GM13976 (cell line): ENCODE measurements around the gene CARD18.

ENCODE experiments used
- DNase-seq: peaks from one replicate; pipeline ENCODE4 v3.0.0; 2012; ENCODE audit warnings: low spot score
- CTCF ChIP-seq: IDR thresholded peaks from 2 replicates; pipeline ENCODE4 v1.5.1; 2012; ENCODE audit warnings: borderline replicate concordance, mild to moderate bottlenecking; ENCODE audit not compliant: insufficient read depth; ENCODE audit errors: extremely low read depth, missing control alignments, control extremely low read depth
- in situ Hi-C: fragments of 300-500 bp; cut with MboI; formaldehyde crosslinking; loops from one replicate; pipeline ENCODE4 v1.12.0; 2022; ENCODE audit warnings: low sequenced_read_pairs, mixed read lengths, inconsistent platforms; ENCODE audit not compliant: unreplicated experiment

Gene CARD18, protein sequence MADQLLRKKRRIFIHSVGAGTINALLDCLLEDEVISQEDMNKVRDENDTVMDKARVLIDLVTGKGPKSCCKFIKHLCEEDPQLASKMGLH

GRCh38 chr11:105139669-105140068 lies at the start of gene CARD18:
Gene CARD18 (minus strand): TSS chr11:105139769. CDS start chr11:105139726, 43 bp downstream.
- DNase-seq = no peak
- TF ChIP-seq CTCF = no peak
- in situ Hi-C loops = no loop called here

DNA sequence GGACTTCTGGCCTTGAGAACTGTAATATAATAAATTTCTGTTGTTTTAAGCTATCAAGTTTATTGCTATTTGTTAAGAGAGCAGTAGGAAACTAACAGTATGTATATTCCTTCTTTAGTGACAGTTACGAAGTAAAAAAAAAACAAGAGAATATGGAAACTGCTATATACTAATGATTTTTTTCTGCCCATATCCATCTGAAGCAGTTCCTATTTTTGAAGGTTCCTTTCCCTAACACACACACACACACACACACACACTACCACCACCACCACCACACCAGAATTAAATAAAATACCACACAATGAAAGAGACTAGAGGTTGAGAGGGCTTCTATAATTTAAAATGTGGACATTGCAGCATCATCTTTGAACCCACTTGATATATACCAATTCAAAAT lies 44.4 kb upstream of the CARD18 start:
- DNase-seq = no peak
- in situ Hi-C loops = no loop called here
- TF ChIP-seq CTCF = no peak

DNA sequence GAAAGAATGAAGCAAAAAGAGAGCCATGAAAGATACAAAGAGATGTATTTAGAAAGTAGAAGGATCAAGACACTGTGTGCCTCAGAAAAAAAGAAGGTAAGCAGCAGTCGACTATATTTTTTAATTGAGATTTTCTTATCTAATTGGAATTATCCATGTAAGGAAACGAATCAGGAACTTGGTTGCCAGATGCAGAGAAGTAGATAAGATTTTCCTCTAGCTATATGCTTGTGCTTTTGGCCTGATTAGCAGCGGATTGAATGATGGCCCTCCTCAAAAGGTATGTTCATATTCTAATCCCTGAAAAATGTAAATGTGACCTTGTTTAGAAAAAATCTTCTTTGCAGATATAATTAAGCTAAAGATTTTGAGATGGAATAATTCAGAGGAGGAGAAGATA lies 43.9 kb upstream of the CARD18 start:
- no peak for DNase-seq
- no peak for TF ChIP-seq CTCF
- in situ Hi-C loops = no loop called here

DNA sequence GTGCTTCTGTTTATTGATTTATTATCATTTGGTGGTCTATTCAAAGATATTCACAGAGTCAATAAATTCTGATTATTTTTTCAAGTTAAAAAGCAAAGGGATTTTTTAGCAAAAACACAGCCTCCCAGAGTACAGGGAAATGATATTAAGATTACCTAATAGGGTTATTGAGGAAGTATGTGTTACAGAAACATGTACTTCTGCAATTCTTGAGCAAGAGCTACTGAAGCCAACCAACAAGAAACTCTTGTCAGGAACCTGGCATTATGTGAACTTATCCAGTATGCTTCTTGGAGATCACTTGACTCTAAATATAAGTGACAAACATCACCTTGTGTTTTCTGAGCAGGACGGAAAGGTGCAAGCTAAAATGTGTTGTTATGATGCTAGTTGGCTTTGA lies 42.0 kb upstream of the CARD18 start:
- DNase-seq = no peak
- in situ Hi-C loops = no loop called here
- TF ChIP-seq CTCF = no peak

DNA sequence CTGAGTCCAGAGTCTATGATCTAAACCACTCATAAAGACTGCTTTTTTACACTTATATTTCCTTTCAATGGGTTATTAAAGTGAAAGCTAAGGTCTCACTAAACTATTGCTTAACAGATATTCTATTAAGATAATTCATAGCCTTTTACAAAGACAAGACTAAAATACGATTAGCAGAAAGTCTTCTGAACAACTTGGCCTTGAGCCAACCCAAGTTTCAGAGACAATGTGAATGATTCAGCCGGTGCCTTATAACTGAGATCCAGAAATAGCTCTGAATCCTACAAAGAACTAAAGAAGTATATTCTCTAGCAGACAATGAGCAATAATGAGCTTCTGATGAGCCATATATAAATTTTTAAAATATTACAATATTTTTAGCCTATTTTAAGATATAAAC lies 41.5 kb upstream of the CARD18 start:
- DNase-seq = no peak
- in situ Hi-C loops = no loop called here
- no peak for TF ChIP-seq CTCF

DNA sequence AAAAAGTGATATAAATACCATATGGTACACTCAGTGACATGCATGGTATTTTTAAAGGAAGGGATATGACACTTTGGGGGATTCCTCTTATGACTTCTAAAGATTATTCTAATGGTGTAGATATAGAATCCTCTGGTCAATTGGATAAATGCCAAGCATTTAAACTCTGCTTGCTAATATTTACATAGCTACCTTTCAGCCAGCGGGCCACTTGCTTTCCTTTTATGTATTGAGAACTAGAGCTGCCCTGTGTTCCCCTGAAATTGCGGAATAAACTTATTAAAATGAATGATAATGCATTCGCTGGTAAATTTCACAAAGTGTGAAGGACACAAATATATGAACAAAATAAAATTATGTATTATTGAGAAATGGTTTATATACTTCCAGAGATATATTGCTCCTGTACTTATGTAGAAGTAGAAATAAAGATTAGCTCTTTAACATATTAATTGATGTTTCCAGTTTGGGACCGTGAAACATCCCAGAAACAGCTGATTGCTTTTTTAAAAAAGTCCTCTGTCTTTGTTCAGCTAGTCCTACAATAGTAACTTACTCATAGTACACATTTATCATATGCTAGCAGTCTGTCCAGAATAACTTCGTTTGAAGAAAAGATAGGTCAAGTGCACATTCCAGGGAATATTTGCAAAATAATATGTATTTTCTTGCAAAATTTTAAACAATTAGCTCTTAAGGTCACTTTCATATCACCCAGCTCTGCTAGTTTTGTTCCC lies 40.1 kb upstream of the CARD18 start:
- TF ChIP-seq CTCF = no peak
- in situ Hi-C loops = no loop called here
- DNase-seq = no peak

GRCh38 chr11:105177658-105178057 lies 38.1 kb upstream of the CARD18 start:
- no peak for DNase-seq
- in situ Hi-C loops = no loop called here
- no peak for TF ChIP-seq CTCF
